OCI-LY1 (cell line): ENCODE measurements around the gene BDH1.

Source experiments
- EZH2 ChIP-seq: fragments of 200-600 bp; sonication (generic), shearing (Covaris generic); IDR thresholded peaks from 2 replicates; pipeline ENCODE4 v1.8.0; 2017; ENCODE audit warnings: borderline replicate concordance, mixed run types, mild to moderate bottlenecking, antibody characterized with exemption, low read length, moderate library complexity, mixed read lengths
- TF ChIP-seq, protein P1 (sequence below): fragments of 200-600 bp; sonication (generic), shearing (Covaris generic); IDR thresholded peaks from 2 replicates; pipeline ENCODE4 v1.5.1; 2017; ENCODE audit warnings: mild to moderate bottlenecking, antibody characterized with exemption, low read length, moderate library complexity, mixed read lengths

DNA sequence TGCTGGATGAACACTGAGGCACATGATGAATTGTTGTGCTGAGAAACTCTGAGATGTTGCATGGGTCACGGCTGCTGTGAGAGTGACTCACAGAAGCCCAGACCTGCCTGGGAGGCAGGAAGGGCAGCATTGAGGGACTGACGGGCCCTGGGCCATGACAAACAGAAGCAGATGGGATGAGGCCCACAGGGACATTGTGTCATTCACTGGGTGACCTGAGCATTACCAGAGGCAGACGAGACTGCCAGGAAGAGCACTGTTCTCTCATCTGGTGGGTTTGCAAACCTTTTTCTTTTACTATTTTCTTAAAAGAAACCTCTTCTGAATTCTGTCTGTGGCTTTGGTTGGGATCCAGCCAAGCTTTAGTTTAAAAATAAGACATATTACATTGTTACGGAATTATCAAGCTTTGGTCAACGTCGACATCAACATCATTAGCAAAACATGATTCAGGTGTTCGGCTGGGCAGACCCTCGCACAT lies 67.8 kb downstream of the BDH1 start:
- TF ChIP-seq, protein P1, sequence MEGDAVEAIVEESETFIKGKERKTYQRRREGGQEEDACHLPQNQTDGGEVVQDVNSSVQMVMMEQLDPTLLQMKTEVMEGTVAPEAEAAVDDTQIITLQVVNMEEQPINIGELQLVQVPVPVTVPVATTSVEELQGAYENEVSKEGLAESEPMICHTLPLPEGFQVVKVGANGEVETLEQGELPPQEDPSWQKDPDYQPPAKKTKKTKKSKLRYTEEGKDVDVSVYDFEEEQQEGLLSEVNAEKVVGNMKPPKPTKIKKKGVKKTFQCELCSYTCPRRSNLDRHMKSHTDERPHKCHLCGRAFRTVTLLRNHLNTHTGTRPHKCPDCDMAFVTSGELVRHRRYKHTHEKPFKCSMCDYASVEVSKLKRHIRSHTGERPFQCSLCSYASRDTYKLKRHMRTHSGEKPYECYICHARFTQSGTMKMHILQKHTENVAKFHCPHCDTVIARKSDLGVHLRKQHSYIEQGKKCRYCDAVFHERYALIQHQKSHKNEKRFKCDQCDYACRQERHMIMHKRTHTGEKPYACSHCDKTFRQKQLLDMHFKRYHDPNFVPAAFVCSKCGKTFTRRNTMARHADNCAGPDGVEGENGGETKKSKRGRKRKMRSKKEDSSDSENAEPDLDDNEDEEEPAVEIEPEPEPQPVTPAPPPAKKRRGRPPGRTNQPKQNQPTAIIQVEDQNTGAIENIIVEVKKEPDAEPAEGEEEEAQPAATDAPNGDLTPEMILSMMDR = no peak
- TF ChIP-seq EZH2 = no peak
